H1 (cell line): Measurements from ENCODE around the gene PTX4. TPM values are rescaled to one million over a fixed set of nuclear protein-coding genes. Genes with fewer than 3 reads are reported as not detected.

Experiments
- CHD2 ChIP-seq: IDR thresholded peaks from 2 replicates; pipeline ENCODE4 v1.6.1; 2012; ENCODE audit warnings: low read length, improper control_type of control experiment
- CHD7 ChIP-seq: fragments of 300-600 bp; sonication (generic); IDR thresholded peaks from 2 replicates; pipeline ENCODE4 v1.7.1; 2012; ENCODE audit warnings: low read length, moderate library complexity, mild to moderate bottlenecking, inconsistent platforms; ENCODE audit not compliant: insufficient replicate concordance
- CREB1 ChIP-seq: IDR thresholded peaks from 2 replicates; pipeline ENCODE4 v1.6.1; 2012; ENCODE audit warnings: inconsistent platforms
- FOSL1 ChIP-seq: IDR thresholded peaks from 2 replicates; pipeline ENCODE4 v1.6.1; 2011; ENCODE audit warnings: mild to moderate bottlenecking, low read depth, low read length, moderate library complexity; ENCODE audit not compliant: insufficient read depth
- JUN ChIP-seq: IDR thresholded peaks from 2 replicates; pipeline ENCODE4 v1.6.1; 2011; ENCODE audit warnings: low read depth, mild to moderate bottlenecking, improper control_type of control experiment, low read length
- KDM5A ChIP-seq: fragments of 200-600 bp; IDR thresholded peaks from 2 replicates; pipeline ENCODE4 v1.7.1; 2012; ENCODE audit warnings: mild to moderate bottlenecking, low read length, inconsistent platforms, mixed read lengths
- polyA plus RNA-seq, 7 experiments: library from polyadenylated mRNA; depleted of rRNA in 3 of 7; stranded (reverse) in 5 of 7; unstranded in 2 of 7; fragments of >200 nt in 5 of 7; fragments of 200-250 nt in 2 of 7; gene quantifications; 1 replicate in 5 of 7; 2 replicates in 1 of 7; 4 replicates in 1 of 7; pipeline versions ENCODE4 v1.2.1 to v1.2.3, GENCODE V29; 2011 to 2013; ENCODE audit warnings: missing spikeins in 2 of 7, mixed read lengths in 2 of 7
- total RNA-seq: library from RNA; stranded (reverse); fragmentation: NEBNext Ultra II Directional; extraction: Animal tissue kit (Norgen Biotek cat#: 25700); gene quantifications from 2 replicates; pipeline ENCODE4 v1.2.1, GENCODE V29; 2021

PTX4 gene
- total and polyA plus RNA-seq, 2 of the 8 experiments (the other 6 are each of a cell fraction or from before 2014, with no cell fraction given), result not detected

GRCh38 chr16:1442697-1443096 is 46.0 kb downstream of the PTX4 start (continued):
- no peak for TF ChIP-seq CHD7
- TF ChIP-seq JUN, result no peak
- no peak for TF ChIP-seq CHD2
- no peak for TF ChIP-seq FOSL1
- no peak for TF ChIP-seq CREB1
- TF ChIP-seq KDM5A, result no peak
